Measurements from ENCODE around the gene NSD1.

NSD1 gene

GRCh38 chr5:177225798-177226197, 92.2 kb downstream of the NSD1 start:
- no peaks in the 10 kb centered on the region for H3K9me3 ChIP-seq (ENCODE audit: low read length)
- H2AFZ ChIP-seq (ENCODE audit: low read depth, low read length): no peak overlapping the region
- no peaks in the 10 kb centered on the region for H3K36me3 ChIP-seq (ENCODE audit: insufficient read depth, low read length)
- H3K27me3 ChIP-seq (ENCODE audit: insufficient read depth, low read length): no peaks in the 10 kb centered on the region
- H3K4me3 ChIP-seq (ENCODE audit: low read length): no peak overlapping the region
- no peaks in the 10 kb centered on the region for H3K4me1 ChIP-seq (ENCODE audit: insufficient read depth, low read length)

DNA sequence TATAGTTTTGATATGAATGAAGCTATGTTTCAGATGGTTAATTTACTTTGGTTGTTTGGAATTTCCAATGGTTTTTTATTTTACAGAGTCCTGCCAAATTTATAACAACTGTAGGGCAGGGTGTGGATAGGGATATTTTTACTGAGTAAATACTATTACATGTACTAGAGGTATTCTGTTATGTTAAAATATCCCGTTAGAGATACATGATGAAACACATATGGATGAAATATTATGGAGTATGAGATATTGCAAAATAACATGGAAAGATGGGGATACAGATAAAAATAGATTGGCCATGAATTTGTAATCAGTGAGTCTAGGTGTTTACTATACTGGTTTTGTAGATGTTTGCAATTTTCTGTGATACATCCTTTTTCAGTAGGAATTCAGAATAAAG, 93.3 kb downstream of the NSD1 start:
- no peak overlapping the region for H3K4me3 ChIP-seq (ENCODE audit: low read length)
- no peaks in the 10 kb centered on the region for H3K36me3 ChIP-seq (ENCODE audit: insufficient read depth, low read length)
- no peaks in the 10 kb centered on the region for H3K4me1 ChIP-seq (ENCODE audit: insufficient read depth, low read length)
- no peaks in the 10 kb centered on the region for H3K27me3 ChIP-seq (ENCODE audit: insufficient read depth, low read length)
- H2AFZ ChIP-seq (ENCODE audit: low read depth, low read length): no peak overlapping the region
- no peaks in the 10 kb centered on the region for H3K9me3 ChIP-seq (ENCODE audit: low read length)

GRCh38 chr5:177228751-177229150, 95.2 kb downstream of the NSD1 start:
- no peak overlapping the region for H2AFZ ChIP-seq (ENCODE audit: low read depth, low read length)
- H3K36me3 ChIP-seq (ENCODE audit: insufficient read depth, low read length): no peaks in the 10 kb centered on the region
- H3K4me1 ChIP-seq (ENCODE audit: insufficient read depth, low read length): no peaks in the 10 kb centered on the region
- H3K9me3 ChIP-seq (ENCODE audit: low read length): no peaks in the 10 kb centered on the region
- no peaks in the 10 kb centered on the region for H3K27me3 ChIP-seq (ENCODE audit: insufficient read depth, low read length)
- H3K4me3 ChIP-seq (ENCODE audit: low read length): no peak overlapping the region

DNA sequence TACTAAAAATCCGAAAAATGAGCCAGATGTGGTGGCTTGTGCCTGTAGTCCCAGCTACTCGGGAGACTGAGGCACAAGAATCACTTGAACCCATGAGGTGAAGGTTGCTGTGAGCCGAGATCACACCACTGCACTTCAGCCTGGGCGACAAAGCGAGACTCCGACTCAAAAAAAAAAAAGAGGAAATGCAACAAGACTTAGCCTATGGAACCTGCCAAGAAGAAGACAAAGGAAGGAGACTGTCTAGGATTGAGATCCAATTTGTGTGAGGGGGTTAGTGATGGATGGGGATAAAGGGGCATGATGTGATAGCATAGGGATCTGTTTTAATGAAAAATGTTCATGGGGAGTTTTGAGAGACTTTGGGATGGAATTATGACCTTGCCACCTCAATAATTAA, 97.1 kb downstream of the NSD1 start:
- Histone ChIP-seq H3K27me3 (ENCODE audit: insufficient read depth, low read length) (peaks cover 5% of the 10 kb centered on the region), H3K4me1 (ENCODE audit: insufficient read depth, low read length) (no peaks in the 10 kb centered on the region), H3K36me3 (ENCODE audit: insufficient read depth, low read length) (no peaks in the 10 kb centered on the region), H3K4me3 (ENCODE audit: low read length) (no peak overlapping the region), H2AFZ (ENCODE audit: low read depth, low read length) (no peak overlapping the region), H3K9me3 (ENCODE audit: low read length) (no peaks in the 10 kb centered on the region)

DNA sequence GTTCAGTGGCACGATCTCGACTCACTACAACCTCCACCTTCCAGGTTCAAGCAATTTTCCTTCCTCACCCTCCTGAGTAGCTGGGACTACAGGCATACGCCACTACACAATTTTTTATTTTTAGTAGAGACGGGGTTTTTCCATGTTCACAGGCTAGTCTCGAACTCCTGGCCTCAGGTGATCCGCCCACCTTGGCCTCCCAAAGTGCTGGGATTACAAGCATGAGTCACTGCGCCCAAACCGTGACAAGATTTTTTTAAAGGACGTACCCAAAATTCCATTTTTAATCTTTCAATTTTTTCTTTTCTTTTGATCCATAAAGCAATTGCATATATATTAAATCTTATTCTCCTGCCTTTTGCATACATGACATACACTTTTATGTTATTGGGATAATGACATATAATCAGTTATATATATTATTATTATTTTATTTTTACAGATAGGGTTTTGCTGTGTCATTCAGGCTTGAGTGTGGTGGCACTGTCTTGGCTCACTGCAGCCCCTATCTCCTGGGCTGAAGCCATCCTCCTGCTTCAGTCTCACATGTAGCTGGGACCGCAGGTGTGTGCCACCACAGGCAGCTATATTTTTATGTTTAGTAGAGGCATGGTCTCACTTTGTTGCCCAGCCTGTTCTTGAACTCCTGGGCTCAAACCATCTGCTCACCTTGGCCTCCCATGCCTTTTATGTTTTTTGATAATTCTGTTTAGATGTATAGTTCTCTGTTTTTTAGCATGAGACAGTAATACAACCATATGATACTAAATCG, 98.1 kb downstream of the NSD1 start:
- H3K36me3 ChIP-seq (ENCODE audit: insufficient read depth, low read length): no peaks in the 10 kb centered on the region
- H3K9me3 ChIP-seq (ENCODE audit: low read length): no peaks in the 10 kb centered on the region
- H3K27me3 ChIP-seq (ENCODE audit: insufficient read depth, low read length): peaks cover 11% of the 10 kb centered on the region
- H2AFZ ChIP-seq (ENCODE audit: low read depth, low read length): no peak overlapping the region
- no peak overlapping the region for H3K4me3 ChIP-seq (ENCODE audit: low read length)
- H3K4me1 ChIP-seq (ENCODE audit: insufficient read depth, low read length): no peaks in the 10 kb centered on the region

DNA sequence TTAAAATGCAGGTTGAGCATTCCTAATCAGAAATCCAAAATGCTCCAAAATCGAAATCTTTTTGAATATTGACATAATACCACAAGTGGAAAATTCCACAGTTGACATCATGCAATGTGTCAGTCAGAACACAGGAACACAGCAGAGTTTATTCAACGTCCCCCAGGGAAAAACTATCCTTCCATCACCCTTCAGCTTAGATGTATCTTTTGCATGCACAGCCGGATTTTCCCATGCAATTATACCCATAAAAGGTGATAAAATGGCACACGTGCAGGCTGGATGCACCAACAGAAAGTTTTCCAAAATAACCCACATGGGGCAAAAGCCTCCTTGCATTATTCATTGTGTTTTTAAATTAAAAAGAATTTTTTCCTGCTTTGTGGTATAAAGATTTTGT, 98.8 kb downstream of the NSD1 start:
- Histone ChIP-seq H3K4me3 (ENCODE audit: low read length) (no peak overlapping the region), H3K27me3 (ENCODE audit: insufficient read depth, low read length) (peaks cover 12% of the 10 kb centered on the region), H3K9me3 (ENCODE audit: low read length) (no peaks in the 10 kb centered on the region), H3K36me3 (ENCODE audit: insufficient read depth, low read length) (no peaks in the 10 kb centered on the region), H2AFZ (ENCODE audit: low read depth, low read length) (no peak overlapping the region), H3K4me1 (ENCODE audit: insufficient read depth, low read length) (no peaks in the 10 kb centered on the region)

DNA sequence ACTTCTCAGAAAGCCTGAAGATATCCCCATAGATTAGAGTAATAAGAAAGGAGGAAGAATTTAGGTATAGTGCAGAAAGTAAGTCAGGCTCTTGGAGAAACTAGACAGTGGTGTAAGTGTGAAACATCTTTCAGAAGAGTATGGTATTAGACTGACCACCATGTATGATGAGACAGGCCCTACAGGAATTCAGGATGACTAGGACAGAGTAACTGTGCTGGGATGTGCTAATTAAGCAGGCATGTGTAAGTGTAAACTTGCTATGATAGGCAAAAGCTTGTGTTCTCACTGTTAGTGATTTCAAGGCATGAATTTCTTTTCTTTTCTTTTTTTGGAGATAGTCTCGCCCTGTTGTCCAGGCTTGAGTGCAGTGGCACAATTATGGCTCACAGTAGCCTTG, 99.2 kb downstream of the NSD1 start:
- H3K4me3 ChIP-seq (ENCODE audit: low read length): no peak overlapping the region
- H2AFZ ChIP-seq (ENCODE audit: low read depth, low read length): no peak overlapping the region
- H3K4me1 ChIP-seq (ENCODE audit: insufficient read depth, low read length): no peaks in the 10 kb centered on the region
- peaks cover 12% of the 10 kb centered on the region for H3K27me3 ChIP-seq (ENCODE audit: insufficient read depth, low read length)
- no peaks in the 10 kb centered on the region for H3K9me3 ChIP-seq (ENCODE audit: low read length)
- H3K36me3 ChIP-seq (ENCODE audit: insufficient read depth, low read length): no peaks in the 10 kb centered on the region

DNA sequence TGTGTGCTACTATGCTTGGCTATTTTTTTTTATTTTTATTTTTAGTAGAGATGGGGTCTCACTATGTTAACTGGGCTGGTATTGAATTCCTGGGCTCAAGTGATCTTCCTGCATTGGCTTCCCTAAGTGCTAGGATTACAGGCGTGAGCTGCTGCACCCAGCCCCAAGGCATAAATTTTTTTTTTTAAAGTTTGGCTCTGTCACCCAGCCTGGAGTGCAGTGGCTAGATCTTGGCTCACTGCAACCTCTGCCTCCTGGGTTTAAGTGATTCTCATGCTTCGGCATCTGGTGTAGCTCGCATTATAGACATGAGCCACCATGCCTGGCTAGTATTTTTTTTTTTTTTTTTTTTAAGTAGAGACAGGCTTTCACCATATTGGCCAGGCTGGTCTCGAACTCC, 99.6 kb downstream of the NSD1 start:
- no peak overlapping the region for H3K4me3 ChIP-seq (ENCODE audit: low read length)
- H3K4me1 ChIP-seq (ENCODE audit: insufficient read depth, low read length): no peaks in the 10 kb centered on the region
- H3K27me3 ChIP-seq (ENCODE audit: insufficient read depth, low read length): peaks cover 12% of the 10 kb centered on the region
- no peaks in the 10 kb centered on the region for H3K36me3 ChIP-seq (ENCODE audit: insufficient read depth, low read length)
- no peak overlapping the region for H2AFZ ChIP-seq (ENCODE audit: low read depth, low read length)
- no peaks in the 10 kb centered on the region for H3K9me3 ChIP-seq (ENCODE audit: low read length)

GRCh38 chr5:177233802-177234201, 100.2 kb downstream of the NSD1 start:
- Histone ChIP-seq H3K27me3 (ENCODE audit: insufficient read depth, low read length) (peaks cover 12% of the 10 kb centered on the region), H3K36me3 (ENCODE audit: insufficient read depth, low read length) (no peaks in the 10 kb centered on the region), H3K9me3 (ENCODE audit: low read length) (no peaks in the 10 kb centered on the region), H2AFZ (ENCODE audit: low read depth, low read length) (no peak overlapping the region), H3K4me3 (ENCODE audit: low read length) (no peak overlapping the region), H3K4me1 (ENCODE audit: insufficient read depth, low read length) (no peaks in the 10 kb centered on the region)

DNA sequence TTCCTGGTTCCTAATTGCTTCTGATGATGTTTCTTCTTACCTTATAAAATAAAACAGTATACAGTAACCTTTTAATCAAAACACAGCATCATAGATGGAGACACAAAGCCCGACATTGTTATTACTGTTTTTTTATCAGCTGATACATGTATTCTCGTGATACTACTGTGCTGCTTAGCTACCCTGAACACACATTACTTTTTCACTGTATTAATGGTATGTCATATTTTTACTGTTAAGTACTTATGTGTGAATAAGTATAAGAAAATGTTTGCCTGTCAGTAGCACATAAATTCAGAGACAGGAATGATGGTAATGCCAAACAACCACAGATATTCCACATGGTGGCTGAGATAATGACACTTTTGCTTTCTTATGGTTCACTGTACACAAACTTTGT, 101.3 kb downstream of the NSD1 start:
- H3K4me3 ChIP-seq (ENCODE audit: low read length): no peak overlapping the region
- no peaks in the 10 kb centered on the region for H3K36me3 ChIP-seq (ENCODE audit: insufficient read depth, low read length)
- H3K9me3 ChIP-seq (ENCODE audit: low read length): no peaks in the 10 kb centered on the region
- no peak overlapping the region for H2AFZ ChIP-seq (ENCODE audit: low read depth, low read length)
- H3K27me3 ChIP-seq (ENCODE audit: insufficient read depth, low read length): peaks cover 12% of the 10 kb centered on the region
- no peaks in the 10 kb centered on the region for H3K4me1 ChIP-seq (ENCODE audit: insufficient read depth, low read length)

DNA sequence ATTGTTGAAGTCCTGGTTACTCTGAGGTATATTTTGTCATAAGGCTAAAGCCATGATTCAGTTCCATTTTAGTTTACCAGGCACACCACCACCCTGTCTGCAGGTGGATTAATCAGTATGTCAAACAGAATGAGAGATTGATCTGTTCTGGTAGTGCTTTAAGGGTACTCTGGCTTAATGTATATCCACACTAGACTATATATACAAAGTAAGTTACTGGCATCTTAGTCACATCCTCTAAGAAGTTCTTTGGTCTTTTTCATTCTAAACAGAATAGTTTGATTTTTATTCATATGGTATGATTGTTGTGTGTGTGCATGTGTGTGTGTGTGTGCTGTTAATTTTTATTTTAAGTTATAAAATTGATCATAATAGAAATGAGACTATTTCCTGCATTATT, 108.2 kb downstream of the NSD1 start:
- H3K4me3 ChIP-seq (ENCODE audit: low read length): no peak overlapping the region
- H3K27me3 ChIP-seq (ENCODE audit: insufficient read depth, low read length): peaks cover 6% of the 10 kb centered on the region
- H3K9me3 ChIP-seq (ENCODE audit: low read length): no peaks in the 10 kb centered on the region
- H3K4me1 ChIP-seq (ENCODE audit: insufficient read depth, low read length): no peaks in the 10 kb centered on the region
- H2AFZ ChIP-seq (ENCODE audit: low read depth, low read length): no peak overlapping the region
- H3K36me3 ChIP-seq (ENCODE audit: insufficient read depth, low read length): no peaks in the 10 kb centered on the region

GRCh38 chr5:177242304-177242703, 108.7 kb downstream of the NSD1 start:
- no peaks in the 10 kb centered on the region for H3K9me3 ChIP-seq (ENCODE audit: low read length)
- no peaks in the 10 kb centered on the region for H3K36me3 ChIP-seq (ENCODE audit: insufficient read depth, low read length)
- H3K4me1 ChIP-seq (ENCODE audit: insufficient read depth, low read length): no peaks in the 10 kb centered on the region
- H3K4me3 ChIP-seq (ENCODE audit: low read length): no peak overlapping the region
- H2AFZ ChIP-seq (ENCODE audit: low read depth, low read length): no peak overlapping the region
- H3K27me3 ChIP-seq (ENCODE audit: insufficient read depth, low read length): peaks cover 6% of the 10 kb centered on the region

DNA sequence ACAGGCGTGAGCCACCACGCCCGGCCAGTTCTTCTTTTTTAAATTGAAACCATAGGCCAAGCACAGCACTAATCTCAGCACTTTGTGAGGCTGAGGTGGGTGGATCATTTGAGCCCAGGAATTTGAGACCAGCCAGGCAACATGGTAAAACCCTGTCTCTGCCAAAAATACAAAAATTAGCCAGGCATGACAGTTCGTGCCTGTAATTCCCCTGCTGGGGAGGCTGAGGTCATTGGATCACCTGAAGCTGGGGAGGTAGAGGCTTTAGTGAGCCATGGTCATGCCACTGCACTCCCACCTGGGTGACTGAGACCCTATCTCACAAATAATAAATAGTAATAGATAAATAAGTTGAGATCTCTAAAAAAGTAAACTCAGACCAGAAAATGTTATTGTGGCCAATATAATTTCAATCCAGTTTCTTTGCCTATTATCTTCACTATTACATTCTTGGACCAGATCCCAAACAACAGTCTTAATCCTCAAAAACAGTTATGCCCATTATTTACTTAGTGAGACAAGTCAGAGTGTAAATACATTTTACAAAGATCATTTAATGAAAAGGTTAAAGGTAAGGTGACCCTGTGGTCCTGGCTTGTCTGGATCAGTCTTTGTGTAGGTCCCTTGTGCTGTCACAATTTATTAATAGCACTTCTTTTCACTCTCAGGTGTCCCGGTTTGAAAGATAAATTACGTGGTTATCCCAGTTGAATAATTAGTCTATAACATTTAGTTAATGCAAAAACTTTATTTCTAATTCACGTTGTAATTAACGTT, 116.4 kb downstream of the NSD1 start:
- Histone ChIP-seq H3K4me3 (ENCODE audit: low read length) (no peak overlapping the region), H3K36me3 (ENCODE audit: insufficient read depth, low read length) (no peaks in the 10 kb centered on the region), H3K9me3 (ENCODE audit: low read length) (no peaks in the 10 kb centered on the region), H3K27me3 (ENCODE audit: insufficient read depth, low read length) (peaks cover 6% of the 10 kb centered on the region), H3K4me1 (ENCODE audit: insufficient read depth, low read length) (no peaks in the 10 kb centered on the region), H2AFZ (ENCODE audit: low read depth, low read length) (no peak overlapping the region)

Data from neuron (in vitro differentiated cells).